ENCODE results near the gene KLHL18.
"Not testable (repeated sequence)": the region's sequence is repeated elsewhere in the genome, so short reads cannot be mapped to it uniquely, and the experiment has no call there.

The KLHL18 gene

DNA sequence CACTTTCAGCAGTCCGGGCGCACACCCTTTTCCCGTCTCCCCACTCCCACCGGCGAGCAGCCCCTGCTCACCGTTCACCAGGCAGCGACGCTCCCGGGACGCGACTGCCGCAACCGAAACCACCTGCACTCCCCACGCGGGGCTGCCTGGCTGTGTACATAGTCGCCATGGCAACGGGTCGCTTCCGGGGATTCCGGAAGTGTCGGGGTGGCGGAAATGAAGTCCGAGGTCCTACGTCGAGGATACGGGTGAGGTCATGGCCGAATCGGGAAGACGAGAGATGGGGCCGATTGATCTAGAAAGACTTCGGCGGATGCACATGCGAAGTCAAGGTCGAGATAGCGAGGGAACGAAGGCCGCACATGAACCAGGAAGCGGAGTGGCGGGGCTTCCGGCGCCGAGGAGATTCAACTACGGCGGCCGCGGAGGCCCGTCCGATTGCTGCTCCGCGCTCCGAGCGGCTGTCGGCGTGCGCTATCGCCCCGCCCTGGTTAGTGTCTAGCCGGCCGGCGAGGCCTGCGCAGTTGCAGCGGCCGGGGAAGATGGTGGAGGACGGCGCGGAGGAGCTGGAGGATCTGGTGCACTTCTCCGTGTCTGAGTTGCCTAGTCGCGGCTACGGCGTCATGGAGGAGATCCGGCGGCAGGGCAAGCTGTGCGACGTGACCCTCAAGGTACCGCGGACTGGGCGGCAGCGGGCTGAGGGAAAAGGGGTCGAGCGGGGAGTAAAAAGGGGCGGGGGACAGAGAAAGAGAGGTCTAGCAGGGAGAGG is at the start of gene KLHL18, which contains the start of gene KIF9:
Gene KLHL18 (plus strand): TSS at position 521 of the 769 bp plus-strand sequence. CDS start 22 bp downstream, at position 543.
Gene KIF9 (minus strand): TSS at position 376 of the 769 bp plus-strand sequence. CDS start 5,425 bp downstream, outside the sequence.
- DNase-seq (ENCODE audit: low spot score), result peak; percentile 97

DNA sequence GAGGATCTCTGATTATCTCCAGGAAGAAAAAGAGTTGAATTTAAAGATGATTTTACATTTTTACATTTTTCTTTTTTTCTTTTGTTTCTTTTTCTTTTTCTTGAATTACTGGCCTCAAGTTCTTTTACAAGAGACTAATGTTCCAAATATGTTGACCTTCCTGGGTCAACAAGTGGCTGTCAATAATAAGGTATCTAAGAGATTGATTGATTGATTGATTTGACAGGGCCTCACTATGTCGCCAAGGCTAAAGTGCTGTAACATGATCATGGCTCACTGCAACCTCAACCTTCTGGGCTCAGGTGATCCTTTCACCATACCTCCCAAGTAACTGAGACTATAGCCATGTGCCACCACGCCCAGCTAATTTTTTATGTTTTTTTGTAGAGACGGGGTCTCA is 44.7 kb upstream of the KLHL18 start:
- DNase-seq (ENCODE audit: low spot score), result no peak

DNA sequence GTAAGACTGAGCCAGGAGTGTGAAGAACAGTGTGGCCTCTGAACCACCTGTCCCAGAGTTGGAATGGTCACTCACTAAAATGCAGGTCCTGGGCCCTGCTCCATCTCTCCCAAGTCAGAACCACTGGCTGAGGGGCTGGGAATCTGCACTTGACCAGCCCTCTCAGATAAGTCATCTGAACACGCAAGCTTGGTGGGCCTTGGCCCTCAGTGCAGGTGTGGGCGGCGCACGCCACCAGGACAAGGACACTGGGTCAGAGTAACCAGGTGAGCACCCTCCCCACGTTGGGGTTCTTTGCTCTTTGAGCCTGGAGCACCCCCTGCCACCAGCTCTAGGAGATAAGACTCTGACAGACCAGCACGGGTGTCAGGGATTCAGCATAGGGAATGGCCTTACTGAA is 42.8 kb upstream of the KLHL18 start:
- DNase-seq (ENCODE audit: low spot score), result no peak

GRCh38 chr3:47243419-47244147 is 39.2 kb upstream of the KLHL18 start:
- no peak for DNase-seq (ENCODE audit: low spot score)

DNA sequence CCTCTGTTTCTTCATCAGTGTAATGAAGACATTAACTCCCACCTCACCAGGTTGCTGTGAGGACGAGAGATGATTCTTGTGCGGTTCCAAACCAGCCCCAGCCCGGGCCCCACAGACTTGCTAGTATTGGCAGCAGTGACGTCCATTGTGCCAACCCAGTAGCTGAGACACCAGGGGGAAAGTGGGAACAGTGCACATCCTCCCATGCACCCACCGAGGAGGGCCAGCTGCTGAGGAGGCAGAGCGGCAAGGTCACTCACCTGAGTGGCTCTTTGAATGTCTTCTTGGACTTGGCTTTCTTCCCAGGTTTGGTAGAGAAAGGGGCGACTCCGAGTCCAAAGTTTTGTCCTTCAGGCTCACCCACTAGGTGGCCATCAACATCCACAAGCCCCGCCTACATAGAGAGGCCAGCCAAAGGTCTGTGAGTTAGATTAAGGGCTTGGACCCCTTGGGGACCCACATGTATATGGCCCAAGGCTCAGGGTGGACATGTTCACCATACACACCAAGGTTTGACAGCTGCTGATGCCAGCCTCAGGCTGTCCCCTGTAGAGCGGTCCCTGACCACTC is 38.1 kb upstream of the KLHL18 start:
- no peak for DNase-seq (ENCODE audit: low spot score)

GRCh38 chr3:47245271-47245670 is 37.5 kb upstream of the KLHL18 start:
- no peak for DNase-seq (ENCODE audit: low spot score)

- no peak for DNase-seq (ENCODE audit: low spot score)
These were observed 35.3 kb upstream of the KLHL18 start for GRCh38 chr3:47247131-47248064.

DNA sequence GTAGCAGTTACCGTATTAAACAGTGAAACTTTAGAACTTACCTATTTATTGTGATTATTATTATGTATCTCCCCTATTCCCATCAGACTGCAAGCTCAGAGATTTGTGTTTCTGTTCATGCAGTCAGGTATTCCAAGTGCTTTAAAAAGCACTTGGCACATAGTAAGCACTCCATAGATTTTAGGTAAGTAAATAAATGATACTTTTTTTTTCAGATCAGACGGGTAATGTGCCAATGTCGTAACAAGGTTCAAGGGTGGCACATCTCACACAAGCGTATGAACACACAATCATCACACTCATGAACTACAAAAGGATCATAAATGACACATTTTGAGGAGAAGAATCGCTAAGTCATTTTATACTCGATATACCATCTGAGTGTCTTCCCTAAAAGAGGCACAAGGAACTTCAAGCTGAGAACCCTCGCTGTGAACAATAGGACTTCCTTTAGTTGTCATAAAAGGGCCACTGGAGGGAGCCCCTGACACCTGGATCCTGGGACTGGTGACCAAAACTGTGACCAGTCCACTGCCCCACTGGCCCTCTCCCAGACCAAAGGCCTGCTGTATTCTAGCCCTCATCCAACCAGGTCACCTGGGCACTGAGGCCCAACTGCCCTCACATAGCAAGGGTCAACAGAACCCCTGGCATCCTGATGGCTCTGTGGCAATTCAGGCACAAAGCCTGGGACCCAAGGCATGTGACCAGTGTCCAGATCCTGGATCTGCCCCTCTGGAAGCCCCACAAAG is 32.3 kb upstream of the KLHL18 start:
- DNase-seq (ENCODE audit: low spot score), result peak; percentile 45

DNA sequence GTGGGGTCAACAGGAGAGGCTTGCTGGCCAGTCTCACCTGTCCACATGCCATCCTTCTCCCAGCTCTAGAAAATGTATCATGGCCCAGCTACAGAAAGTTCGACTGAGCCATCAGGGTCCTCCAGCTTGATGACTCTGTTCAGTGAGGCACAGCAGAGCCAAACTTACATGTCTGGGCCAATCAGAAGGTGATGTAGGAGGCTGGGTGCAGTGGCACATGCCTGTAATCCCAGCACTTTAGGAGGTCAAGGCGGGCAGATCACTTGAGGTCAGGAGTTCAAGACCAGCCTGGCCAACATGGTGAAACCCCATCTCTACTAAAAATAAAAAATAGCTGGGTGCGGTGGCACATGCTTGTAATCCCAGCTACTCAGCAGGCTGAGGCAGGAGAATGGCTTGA is 31.7 kb upstream of the KLHL18 start:
- not testable (repeated sequence) for DNase-seq (ENCODE audit: low spot score)

DNA sequence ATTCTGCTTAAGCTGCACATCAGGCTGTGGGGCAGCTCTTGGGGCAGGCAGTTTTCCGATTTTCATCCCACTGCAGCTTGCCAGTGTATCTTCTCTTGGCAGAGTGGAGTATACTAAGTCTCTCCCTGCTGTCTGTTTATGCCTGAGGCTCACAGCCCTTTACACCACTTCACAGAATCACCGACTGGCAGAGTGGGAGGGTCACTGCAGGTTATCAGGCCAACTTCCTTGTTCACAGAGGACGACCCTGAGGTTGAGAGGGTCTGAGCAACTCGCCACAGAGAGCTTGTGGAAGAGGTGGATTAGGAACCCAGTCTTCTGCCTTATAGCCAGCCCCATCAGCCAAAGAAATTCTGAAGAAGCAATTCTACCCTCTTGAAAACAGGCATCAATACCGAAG is 31.1 kb upstream of the KLHL18 start:
- no peak for DNase-seq (ENCODE audit: low spot score)

- DNase-seq (ENCODE audit: low spot score), result not testable (repeated sequence)
These were observed 26.4 kb upstream of the KLHL18 start for GRCh38 chr3:47256331-47256730.

- no peak for DNase-seq (ENCODE audit: low spot score)
These were observed 23.6 kb upstream of the KLHL18 start for GRCh38 chr3:47259114-47259513.

- no peak for DNase-seq (ENCODE audit: low spot score)
These were observed 22.1 kb upstream of the KLHL18 start for GRCh38 chr3:47260605-47261004.

DNA sequence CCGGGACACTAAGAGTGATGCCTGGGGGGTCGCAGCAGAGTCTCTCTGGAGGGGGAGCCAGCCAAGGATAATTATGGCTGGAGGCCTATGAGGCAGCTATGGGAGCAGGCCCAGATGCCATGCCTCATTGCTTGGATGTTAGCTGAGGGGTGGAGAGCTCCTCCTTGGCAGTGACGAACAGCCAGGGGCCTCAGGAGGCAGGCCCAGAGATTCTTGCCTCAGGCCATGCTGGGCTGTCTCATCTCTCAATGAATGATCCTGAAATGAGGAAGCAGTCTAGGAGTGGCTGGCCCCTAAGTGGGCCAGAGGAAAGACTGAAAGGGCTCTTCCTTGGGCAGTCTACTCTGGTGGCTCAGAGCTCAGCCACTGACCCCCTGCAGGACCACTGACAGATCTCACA is 21.4 kb upstream of the KLHL18 start:
- DNase-seq (ENCODE audit: low spot score), result peak; percentile 69

GRCh38 chr3:47265008-47265407 is 17.7 kb upstream of the KLHL18 start:
- no peak for DNase-seq (ENCODE audit: low spot score)

- DNase-seq (ENCODE audit: low spot score), result no peak
These were observed 16.9 kb upstream of the KLHL18 start for GRCh38 chr3:47265725-47266428.

- DNase-seq (ENCODE audit: low spot score), result peak; percentile 89
These were observed 15.8 kb upstream of the KLHL18 start for GRCh38 chr3:47266709-47267489.

GRCh38 chr3:47267490-47267824 is 15.3 kb upstream of the KLHL18 start:
- DNase-seq (ENCODE audit: low spot score), result no peak

GRCh38 chr3:47270526-47270925 is 12.2 kb upstream of the KLHL18 start:
- DNase-seq (ENCODE audit: low spot score), result no peak

- DNase-seq (ENCODE audit: low spot score), result no peak
These were observed 9.2 kb upstream of the KLHL18 start for GRCh38 chr3:47273564-47273963.

All from kidney tubule cell (primary cell).